NCI-H2081 (cell line): ENCODE measurements around the gene CAB39.

Source experiments
- DNase-seq, 2 experiments: peaks; one replicate each; lab custom pipeline; 2025; lab: John Stamatoyannopoulos, UW

CAB39 gene

DNA sequence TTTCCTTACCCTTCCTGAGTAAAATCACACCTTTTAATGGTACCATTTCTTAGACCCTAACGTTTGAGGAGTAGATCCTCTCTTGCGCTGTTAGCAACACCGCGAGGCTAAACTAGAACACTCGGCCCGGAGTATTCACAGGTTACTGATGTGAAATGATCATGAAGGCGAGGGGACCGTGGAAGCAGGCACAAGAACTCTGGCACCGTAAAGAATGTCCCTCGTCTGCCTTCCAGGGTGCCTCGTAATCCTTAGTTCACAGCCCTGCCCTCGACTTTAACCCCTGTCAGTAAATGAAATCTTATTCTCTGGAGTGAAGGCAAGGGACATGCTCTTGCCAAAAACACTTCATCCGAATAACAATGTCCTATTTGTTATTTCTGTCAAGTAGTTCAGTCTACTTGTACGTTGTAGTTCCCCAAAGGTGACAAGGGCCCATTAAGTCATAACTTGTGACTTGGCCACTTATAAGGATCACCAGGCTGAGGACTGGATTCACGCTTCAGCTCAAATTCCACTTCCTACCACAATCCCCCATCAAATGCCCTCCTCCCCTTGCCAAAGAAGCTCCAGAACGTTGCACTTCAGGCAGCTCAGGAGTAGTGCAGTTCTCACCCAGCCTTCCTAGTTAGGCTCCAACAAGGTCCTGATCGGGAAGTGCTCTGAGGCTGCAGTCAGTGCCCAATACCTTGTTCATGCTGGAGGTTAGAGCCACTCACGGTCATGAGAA lies 108.8 kb downstream of the CAB39 start:
- no peak for DNase-seq

DNA sequence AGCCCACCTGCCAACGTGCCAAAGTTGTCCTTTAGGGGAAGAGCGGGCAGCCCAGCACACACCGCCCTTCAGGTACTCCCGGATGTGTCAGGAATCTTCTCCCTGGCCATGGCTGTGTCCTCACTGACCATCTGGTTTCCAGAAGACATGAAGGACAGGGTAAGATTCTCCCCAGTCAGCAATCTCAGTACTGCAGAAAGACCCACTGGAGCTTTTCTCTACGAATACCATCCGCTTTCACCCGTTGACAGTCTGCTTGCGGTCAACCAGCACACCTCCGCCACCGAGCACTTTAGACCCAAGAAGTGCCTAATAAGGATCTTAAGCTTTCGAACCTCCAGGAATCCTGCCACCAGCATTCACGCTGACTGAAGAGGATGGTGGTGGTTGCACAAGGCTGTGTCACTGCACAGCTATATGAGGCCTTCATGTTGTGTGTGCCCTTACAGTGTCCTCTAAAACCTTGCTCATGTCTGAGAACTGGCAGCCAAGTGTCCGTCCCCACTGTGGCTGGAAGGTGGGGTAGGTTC lies 109.4 kb downstream of the CAB39 start:
- no peak for DNase-seq

DNA sequence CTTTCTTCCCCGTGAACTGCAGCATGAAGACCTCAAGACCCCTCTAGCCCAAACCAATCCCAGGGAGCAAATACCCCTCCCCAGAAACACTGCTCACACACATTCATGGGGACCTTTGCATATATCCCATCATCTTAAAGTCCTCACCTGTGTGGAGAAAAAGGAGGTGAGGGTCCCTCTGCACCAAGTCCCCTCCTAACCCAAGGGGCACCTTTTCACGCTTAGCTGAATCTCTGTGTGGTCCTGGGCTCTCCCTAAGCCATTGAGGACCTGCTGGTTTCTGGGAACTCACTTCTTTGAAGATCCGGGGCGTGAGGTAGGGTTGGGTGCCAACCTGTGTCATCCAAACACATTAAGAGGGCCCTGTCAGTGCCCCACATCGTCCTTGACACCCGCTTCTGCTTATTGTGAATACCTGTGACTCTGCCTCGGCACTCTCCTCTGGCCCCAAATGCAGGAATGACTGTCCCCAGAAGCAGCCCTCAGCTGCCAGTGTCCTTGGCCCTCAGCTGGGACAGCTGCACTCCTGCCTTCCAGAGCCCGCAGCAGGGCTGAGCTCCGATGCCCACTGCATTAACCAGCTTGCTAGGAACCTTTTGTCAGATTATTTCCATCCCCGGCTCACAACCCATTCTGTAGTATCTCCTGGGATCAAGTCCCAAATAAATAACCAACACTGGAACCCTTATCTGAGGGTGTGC lies 110.8 kb downstream of the CAB39 start:
- no peak for DNase-seq

DNA sequence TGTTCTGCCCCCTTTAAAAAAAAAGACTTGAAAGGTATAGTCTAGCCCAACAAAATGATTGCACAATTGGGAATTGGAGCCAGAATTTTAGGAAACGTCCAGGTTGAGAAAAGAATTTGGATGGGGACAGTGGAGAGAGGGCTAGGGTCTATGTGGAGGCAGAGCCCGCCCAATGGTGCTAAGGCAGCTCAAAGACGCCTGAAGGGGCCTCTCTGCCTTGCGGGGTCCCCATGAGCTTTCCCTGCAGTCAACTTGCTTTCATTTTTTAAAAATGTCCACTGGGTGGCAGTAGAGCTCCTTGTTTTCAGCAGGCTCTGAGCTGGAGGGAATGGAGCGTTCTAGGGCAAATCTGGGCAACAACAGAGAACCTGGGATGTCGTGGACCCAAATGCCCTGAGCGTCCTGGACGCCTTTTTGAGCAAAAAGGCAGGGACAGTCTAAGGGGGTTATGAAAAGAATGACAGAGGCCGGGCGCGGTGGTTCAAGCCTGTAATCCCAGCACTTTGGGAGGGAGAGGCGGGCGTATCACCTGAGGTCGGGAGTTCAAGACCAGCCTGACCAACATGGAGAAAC lies 111.8 kb downstream of the CAB39 start:
- peak; percentile 71 to 84 for DNase-seq

DNA sequence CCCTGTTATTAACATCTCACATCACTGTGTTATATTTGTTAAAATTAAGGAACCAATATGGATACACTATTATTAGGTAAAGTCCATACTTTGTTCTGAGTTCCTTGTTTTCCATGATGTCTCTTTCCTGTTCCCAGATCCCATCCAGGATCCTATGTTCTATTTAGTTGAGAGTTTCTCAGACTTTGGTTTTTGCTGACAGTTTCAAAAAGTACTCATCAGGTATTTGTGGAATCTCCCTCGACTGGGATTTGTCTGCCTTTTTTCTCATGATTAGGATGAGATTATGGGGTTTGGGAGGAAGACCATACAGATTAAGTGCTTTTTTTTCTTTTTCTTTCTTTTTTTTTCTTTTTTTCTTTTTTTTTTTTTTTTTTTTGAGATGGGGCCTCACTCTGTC lies 112.7 kb downstream of the CAB39 start:
- no peak for DNase-seq

DNA sequence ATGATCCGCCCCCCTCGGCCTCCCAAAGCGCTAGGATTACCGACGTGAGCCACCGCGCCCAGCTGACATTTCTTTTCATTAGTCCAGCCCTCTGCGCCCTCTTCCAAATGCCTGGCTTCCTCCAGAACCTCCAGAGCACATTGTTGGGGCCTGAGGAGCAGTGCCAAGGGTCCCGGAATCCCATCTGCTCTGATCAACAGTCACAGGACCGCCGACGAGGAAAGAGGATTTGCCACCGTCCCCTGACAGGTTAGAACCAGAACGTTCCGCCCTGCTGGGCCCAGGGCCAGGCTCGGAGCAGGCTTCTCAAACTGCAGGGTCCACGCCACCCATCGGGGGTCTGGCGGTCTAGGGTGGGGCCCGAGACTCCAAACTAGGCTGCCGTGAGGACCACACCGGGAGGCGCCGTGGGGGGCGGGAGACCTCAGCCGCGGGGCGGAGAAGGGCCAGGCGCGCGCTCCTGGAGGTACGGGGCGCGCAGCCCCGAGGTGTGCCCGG lies 115.2 kb downstream of the CAB39 start:
- DNase-seq = no peak

DNA sequence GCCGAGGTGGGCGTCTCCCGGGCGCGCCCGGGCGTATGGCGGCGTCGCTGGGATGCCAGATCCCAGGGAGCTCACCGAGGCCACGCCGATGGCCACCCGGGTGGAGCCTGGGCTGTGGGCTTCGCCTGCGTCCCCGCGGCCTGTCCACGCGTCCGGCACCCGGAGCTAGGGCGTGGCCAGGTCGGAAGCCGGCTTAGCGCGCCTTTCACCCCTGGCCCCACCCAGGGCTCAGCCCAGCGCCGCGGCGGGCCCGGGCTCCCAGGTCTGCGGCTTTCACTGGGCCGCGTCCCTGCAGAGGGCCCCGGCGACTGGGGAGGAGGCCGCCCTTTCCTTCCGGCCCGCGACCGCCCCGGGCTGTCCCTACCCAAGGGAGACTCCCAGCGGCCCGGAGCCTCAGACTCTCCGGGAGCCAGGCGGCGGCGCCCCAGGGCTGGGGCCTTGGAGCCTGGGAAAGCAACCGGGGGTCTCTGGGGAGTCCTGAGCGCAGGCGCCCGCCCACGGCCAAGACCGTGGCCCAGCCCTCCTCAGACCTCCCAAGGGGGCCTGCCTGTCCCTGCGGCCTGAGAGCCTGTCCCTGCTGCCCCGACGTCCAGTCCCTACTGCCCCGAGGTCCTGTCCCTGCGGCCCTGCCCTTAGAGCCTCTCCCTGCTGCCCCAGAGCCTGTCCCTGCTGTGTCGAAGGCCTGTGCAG lies 115.8 kb downstream of the CAB39 start:
- no peak for DNase-seq

DNA sequence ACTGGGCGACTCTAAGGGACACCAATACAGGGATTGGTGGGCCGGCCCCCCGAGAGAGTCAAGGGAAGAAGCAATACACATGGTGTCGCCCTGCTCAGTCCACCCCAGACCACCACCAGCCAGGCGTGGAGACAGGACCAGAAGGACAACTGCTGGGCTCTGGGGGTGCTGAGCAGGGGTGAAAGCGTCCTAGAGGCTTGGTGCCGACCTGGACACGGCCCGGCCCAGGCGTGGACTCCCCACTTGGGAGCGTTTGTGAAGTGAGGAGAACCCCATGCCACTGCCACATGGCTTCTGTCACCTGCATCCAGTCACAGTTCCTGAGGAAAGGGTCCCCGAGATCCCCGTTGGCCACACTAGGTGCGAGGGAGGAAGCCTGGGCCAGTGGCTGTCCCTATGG lies 116.7 kb downstream of the CAB39 start:
- no peak for DNase-seq

DNA sequence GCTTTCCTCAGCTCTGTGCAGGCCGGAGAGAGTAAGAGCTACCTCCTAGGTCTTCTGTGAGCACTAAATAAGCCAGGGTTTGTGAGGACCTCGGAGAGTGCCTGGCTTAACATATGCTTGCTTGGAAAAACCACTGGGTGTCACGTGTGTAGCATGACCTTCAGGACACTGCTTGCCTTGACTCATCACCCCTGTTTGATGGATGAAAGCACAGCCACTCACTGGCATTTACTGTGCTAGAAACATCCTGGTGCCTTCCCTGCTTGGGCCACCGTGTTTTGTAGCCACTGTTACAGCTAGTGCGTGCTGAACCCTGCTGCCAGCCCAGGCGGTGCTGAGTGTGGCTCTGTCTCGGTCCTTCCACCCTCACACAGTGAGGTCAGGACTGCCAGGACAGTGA lies 117.3 kb downstream of the CAB39 start:
- DNase-seq = no peak

DNA sequence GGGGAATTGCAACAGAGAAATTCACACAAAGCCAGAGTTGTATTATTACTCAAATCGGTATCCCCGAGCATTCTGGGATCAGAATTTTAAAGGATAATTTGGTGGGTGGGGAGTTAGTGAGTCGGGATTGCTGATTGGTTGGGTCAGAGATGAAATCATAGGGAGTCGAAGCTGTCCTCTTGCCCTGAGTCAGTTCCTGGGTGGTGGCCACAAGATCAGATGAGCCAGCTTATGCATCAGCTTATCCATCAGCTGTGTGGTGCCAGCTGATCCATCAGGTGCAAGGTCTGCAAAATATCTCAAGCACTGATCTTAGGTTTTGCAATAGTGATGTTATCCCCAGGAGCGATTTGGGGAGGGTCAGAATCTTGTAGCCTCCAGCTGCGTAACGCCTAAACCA lies 117.8 kb downstream of the CAB39 start:
- no peak for DNase-seq

DNA sequence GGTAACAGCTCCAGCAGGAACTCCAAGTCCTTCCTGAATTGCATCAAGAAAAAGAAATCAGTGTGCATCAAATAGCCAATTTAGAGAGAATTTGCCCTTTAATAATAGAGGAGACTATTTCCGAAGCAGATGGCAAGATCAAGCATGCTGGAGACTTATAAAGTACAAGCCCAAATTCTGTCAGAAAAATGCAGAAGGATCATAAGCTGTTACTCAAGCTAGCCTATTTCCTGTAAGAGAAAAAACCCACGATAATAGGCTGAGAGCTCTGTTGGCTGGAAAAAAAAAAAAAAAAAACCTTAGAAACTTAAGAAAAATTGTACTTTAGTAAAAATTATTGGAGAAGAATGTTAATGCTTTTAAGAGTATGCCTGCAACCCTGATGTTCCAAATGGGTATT lies 127.7 kb downstream of the CAB39 start:
- DNase-seq = no peak

DNA sequence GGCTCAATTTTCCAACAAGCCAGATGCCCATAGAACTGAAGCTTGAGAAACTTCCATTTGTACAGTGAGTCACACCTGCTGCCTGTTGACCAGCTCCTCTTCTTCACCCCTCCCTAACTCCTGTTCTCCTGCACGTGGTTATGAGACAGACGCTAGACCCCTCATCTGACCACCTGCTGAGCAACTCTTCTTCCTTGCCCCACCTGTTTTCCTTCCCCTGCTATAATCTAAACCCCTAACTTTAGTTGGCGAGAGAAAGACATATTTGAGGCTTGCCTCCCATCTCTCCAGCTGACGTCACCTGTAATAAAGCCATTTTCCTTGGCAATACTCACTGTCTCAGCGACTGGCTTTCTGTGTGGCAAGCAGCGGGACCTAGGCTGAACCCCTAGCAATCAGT lies 129.8 kb downstream of the CAB39 start:
- DNase-seq = no peak

DNA sequence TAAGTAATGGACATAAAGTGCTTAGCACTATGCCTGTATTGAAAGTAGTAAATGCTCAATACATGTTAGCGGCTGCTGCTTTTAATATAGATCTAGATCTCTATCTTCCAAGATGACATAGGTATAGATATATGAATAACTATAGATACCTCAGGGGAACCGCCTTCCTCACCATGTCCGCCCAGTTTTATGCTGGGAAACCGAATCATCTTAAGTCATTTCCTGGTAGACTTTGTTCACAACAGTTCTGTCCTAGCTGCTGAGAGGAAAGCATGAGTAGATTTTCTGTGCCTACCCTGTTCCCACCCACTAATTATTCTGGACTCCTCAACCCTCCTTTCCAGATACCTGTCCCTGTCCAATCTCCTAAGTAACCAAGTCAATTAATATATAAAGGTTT lies 130.5 kb downstream of the CAB39 start:
- no peak for DNase-seq

DNA sequence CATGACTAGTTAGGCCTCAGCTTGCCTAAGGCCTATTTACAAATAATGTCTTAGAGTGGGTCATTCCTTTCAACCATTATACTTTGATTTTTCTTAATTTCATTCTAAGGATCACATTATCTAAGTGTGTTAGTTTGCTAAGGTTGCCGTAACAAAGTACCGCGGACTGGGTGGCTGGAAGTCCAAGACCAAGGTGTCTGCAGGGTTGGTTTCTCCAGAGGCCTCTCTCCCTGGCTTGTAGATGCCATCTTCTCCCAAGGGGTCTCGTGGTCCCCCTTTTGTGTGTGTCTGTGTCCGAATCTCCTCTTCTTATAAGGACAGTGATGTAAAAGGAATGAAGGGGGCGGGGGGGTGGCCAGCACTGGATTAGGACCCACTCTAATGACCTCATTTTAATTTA lies 133.7 kb downstream of the CAB39 start:
- no peak for DNase-seq

DNA sequence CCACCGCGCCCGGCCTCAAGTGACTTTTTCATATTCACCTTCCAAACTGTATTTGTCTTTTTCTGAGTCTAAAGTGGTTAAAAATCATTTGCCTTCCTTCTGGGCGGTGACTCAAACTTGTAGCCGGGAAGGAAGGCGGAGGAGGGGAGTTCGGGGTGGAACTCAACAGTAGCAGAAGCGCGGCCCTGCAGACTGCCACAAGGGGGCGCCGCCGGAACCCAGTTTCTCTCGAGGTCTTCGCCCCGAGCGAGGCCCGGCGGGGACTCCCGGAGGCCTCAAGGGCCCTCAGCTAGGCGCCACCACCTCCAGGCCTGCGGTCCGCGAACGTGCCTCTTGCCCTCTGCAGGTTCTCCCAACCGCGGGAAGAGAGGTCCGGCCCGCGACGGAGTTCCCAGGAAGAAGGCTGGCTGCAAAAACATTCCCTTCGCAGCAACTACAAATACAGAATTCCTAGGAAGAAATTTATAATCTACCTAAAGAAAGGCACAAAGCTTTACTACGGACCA lies 135.3 kb downstream of the CAB39 start:
- DNase-seq = peak; percentile 17 to 35

DNA sequence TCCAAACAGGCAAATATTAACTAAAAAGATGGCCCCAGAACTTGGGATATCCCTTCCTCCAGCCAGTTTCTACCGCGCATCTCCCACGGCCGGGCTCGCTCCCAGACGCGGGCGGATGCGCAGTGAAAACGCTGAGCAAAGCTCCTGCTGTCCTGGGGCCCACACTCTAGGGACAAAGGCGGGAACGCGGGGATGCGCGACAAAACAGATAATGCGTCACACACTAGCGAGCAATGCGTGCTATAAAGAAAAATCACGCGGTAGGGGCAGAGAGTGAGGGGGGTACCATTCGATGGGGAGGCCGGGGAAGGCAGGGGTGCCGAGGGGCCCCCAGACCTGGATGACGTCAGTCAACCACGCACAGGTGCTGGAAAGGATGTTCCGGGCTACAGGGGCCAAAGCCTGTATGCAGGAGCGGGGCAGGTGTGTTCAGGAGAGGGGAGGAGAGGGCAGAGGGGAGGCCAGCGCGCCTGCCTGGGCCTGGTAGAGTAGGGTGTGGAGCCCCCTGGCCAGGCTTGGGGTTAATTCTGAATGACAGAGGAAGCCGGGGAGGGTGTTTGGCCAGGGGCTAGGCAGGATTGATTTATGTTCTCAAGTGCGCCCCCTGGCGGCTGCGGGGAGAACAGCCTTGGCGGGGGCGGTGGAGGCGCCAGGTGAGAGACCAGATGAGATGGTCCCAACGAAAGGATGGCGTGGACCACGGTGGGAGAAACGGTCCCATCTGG lies 137.2 kb downstream of the CAB39 start:
- DNase-seq = no peak

DNA sequence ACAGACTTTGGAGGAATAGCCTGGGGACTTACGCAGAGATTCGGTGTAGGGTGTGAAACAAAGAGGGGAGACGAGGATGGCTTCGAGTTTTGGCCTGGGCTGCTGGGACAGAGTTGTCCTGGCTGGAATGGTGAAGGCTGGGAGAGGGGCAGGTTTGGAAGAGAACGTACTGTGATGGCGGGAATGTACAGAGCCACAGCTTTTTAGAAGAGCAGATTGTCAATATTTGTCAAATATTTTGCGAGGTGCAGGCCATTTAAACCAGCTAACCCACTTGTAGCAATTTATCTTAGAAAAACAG lies 137.7 kb downstream of the CAB39 start:
- no peak for DNase-seq

DNA sequence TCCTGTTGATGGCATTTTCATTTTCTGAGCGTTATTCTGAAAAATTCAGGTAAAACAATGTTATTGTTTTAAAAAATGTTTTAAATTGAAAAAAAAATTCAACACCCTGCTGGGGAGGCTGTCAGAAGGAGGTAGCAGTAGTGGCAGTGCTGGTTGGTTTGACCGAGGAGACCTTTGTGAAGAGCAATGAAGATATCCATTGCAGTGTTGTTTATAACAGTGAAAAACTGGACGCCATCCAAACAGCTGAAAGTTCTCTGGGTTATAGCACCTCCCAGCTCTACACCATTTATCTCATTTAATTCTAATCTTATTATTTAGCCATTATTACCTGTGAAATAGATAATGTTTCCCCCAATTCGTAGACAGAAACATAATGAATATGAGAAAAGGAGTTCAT lies 139.5 kb downstream of the CAB39 start:
- DNase-seq = no peak

DNA sequence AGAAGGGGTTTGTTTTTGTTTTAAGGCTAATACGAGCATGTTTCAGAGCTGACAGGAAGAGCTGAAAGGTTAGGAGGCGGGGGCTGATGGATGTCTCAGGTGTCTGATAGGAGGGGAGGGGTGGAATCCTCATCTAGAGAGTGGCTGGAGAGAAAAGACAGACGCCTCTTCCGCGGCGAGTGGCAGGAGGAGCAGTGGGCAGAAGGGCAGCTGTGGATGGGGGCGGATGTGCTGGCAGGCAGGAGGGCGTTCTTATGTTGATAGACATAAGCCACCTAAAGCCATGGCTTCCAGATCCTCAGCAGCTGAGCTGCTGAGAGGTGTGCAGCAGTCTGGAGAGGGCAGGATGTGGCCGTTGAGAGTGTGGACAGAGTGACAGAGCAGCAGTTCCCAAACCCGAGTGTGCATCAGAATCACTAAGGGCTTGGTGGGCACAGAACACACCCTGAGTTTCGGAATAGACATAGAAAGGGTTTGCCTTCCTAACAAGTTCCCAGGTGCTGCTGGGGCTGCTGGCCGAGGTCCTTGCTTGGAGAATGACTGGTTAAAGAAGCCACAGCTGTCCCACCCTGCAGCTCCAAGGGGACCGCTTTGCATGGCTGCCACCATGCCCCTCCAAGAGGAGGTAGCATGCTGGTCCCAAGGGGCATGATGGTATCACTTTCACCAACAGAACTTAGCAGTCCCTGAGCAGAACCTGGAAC lies 149.1 kb downstream of the CAB39 start:
- DNase-seq = no peak

DNA sequence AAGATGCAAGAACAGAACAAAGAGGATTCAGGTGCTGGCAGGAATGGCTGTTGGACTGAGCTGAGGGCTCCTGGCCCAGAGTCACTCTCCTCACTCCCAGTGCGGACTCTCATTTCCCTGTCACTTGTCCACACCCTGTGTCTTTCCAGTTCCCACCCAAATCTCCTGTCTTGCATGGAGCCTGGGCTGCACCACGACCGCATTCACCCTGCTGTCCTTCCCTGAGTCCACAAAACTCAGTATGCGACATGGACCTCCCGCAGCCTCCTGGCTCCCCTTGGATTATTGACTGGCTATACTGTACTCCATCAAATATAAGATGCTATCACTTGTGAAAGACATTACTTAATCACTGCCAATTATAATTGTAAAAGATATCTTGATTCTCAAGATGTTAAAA lies 149.7 kb downstream of the CAB39 start:
- DNase-seq = no peak

DNA sequence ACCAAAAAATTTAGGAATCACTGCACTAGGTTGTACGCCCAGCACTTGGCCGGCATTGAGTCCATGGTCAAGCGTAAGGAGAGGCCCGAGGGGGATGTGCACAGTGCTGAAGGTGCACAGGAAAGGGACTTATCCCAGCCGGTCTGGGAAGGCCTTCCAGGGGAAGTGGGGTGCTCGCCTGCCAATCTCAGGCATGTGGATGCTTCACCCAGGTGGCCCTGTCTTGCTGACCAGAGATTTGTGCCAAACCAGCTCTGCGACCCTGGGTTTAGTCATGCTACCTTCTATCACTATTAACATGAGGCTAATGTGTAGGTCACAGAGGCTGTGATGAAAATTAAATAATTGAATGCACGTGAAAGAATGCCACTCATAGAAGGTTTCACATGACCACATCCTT lies 150.4 kb downstream of the CAB39 start:
- DNase-seq = no peak
